ENCODE results near the gene TRMT112.

TRMT112 gene

GRCh38 chr11:64269540-64270220, 47.7 kb downstream of the TRMT112 start:
- DNase-seq (ENCODE audit: low spot score), result peak; percentile 97

GRCh38 chr11:64268893-64269539, 48.3 kb downstream of the TRMT112 start:
- DNase-seq (ENCODE audit: low spot score), result peak; percentile 21

GRCh38 chr11:64268025-64268892, 49.1 kb downstream of the TRMT112 start:
- DNase-seq (ENCODE audit: low spot score), result peak; percentile 42

- peak; percentile 30 for DNase-seq (ENCODE audit: low spot score)
Measured at GRCh38 chr11:64267207-64267945, 50.0 kb downstream of the TRMT112 start.
